Measurements from ENCODE around the gene UCK2. TPM values are rescaled to one million over a fixed set of nuclear protein-coding genes. Genes with fewer than 3 reads are reported as not detected.

UCK2 gene
- total and polyA plus RNA-seq, 9 of the 15 experiments (the other 6 are each of a cell fraction or from before 2014, with no cell fraction given) = 71.6 to 145 (median 95.8) TPM

DNA sequence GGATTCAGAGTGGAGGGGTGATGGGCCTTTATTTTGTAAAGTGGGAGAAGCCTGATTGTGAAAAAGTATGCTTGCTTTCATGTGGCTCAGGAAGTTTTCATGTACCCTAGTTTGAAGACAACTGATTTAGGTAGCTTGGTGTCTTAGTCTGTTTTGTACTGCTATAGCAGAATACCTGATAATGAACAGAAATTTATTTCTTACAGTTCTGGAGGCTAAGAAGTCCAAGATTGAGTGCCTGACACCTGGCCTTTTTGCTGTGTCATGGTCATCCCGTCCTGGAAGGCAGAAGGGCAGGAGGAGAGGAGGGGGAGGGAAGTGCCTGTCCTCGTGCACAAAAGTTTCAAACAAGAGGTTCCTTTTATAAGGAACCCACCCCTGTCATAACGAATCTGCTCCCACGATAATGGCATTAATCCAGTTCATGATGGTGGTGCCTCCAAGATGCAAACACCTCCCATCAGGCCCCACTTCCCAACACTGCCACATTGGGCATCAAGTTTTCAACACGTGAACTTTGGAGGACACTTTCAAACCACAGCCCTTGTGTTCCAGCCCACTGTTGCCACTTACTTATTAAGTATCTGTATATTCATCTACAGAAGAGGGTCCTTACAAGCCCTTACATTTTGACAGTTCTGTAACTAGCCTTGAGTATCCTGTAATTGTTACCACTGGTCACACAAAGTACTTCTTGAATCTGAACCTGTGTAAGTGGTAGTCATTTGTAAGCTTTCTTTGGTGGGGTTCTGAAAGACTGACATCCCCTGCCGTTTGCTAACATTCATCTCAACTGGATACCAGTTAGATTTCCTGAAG lies 9.5 kb downstream of the UCK2 start (continued):
- TF ChIP-seq, protein P1, sequence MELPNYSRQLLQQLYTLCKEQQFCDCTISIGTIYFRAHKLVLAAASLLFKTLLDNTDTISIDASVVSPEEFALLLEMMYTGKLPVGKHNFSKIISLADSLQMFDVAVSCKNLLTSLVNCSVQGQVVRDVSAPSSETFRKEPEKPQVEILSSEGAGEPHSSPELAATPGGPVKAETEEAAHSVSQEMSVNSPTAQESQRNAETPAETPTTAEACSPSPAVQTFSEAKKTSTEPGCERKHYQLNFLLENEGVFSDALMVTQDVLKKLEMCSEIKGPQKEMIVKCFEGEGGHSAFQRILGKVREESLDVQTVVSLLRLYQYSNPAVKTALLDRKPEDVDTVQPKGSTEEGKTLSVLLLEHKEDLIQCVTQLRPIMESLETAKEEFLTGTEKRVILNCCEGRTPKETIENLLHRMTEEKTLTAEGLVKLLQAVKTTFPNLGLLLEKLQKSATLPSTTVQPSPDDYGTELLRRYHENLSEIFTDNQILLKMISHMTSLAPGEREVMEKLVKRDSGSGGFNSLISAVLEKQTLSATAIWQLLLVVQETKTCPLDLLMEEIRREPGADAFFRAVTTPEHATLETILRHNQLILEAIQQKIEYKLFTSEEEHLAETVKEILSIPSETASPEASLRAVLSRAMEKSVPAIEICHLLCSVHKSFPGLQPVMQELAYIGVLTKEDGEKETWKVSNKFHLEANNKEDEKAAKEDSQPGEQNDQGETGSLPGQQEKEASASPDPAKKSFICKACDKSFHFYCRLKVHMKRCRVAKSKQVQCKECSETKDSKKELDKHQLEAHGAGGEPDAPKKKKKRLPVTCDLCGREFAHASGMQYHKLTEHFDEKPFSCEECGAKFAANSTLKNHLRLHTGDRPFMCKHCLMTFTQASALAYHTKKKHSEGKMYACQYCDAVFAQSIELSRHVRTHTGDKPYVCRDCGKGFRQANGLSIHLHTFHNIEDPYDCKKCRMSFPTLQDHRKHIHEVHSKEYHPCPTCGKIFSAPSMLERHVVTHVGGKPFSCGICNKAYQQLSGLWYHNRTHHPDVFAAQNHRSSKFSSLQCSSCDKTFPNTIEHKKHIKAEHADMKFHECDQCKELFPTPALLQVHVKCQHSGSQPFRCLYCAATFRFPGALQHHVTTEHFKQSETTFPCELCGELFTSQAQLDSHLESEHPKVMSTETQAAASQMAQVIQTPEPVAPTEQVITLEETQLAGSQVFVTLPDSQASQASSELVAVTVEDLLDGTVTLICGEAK (IDR thresholded peaks at IDR 0.05) = no peak
- TF ChIP-seq, protein P1 (CRISPR knock-in tag; IDR thresholded peaks at IDR 0.05) = no peak
- TF ChIP-seq NFE2L1 (tag; IDR thresholded peaks at IDR 0.05; ENCODE audit: borderline replicate concordance, low read depth) = peak; percentile 98
- TF ChIP-seq ZKSCAN1 (IDR thresholded peaks at IDR 0.05; ENCODE audit: low read depth, low read length) = no peak
- TF ChIP-seq, protein P2, sequence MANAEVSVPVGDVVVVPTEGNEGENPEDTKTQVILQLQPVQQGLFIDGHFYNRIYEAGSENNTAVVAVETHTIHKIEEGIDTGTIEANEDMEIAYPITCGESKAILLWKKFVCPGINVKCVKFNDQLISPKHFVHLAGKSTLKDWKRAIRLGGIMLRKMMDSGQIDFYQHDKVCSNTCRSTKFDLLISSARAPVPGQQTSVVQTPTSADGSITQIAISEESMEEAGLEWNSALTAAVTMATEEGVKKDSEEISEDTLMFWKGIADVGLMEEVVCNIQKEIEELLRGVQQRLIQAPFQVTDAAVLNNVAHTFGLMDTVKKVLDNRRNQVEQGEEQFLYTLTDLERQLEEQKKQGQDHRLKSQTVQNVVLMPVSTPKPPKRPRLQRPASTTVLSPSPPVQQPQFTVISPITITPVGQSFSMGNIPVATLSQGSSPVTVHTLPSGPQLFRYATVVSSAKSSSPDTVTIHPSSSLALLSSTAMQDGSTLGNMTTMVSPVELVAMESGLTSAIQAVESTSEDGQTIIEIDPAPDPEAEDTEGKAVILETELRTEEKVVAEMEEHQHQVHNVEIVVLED (CRISPR knock-in tag; IDR thresholded peaks at IDR 0.05) = no peak
- TF ChIP-seq IRF2 (CRISPR knock-in tag; IDR thresholded peaks at IDR 0.05) = no peak
- no peak; the same call in 1 of the 2 replicates for TF ChIP-seq KLF6 (CRISPR knock-in tag; IDR thresholded peaks at IDR 0.05; ENCODE audit: borderline replicate concordance)
- no peak for TF ChIP-seq ZBED1 (IDR thresholded peaks at IDR 0.05)
- TF ChIP-seq, protein P3, sequence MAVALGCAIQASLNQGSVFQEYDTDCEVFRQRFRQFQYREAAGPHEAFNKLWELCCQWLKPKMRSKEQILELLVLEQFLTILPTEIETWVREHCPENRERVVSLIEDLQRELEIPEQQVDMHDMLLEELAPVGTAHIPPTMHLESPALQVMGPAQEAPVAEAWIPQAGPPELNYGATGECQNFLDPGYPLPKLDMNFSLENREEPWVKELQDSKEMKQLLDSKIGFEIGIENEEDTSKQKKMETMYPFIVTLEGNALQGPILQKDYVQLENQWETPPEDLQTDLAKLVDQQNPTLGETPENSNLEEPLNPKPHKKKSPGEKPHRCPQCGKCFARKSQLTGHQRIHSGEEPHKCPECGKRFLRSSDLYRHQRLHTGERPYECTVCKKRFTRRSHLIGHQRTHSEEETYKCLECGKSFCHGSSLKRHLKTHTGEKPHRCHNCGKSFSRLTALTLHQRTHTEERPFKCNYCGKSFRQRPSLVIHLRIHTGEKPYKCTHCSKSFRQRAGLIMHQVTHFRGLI (CRISPR knock-in tag; IDR thresholded peaks at IDR 0.05) = no peak
- no peak for TF ChIP-seq FOXK1 (CRISPR knock-in tag; IDR thresholded peaks at IDR 0.05; ENCODE audit: borderline replicate concordance)
- peak in 1 of 2 experiments; percentile 21; a peak in 2 of 4 replicates for TF ChIP-seq KDM1A (IDR thresholded peaks at IDR 0.05)
- TF ChIP-seq ZNF41 (CRISPR knock-in tag; conservative IDR thresholded peaks at IDR 0.05) = no peak
- peak; percentile 60 for TF ChIP-seq EP400 (IDR thresholded peaks at IDR 0.05)
- TF ChIP-seq, protein P4, sequence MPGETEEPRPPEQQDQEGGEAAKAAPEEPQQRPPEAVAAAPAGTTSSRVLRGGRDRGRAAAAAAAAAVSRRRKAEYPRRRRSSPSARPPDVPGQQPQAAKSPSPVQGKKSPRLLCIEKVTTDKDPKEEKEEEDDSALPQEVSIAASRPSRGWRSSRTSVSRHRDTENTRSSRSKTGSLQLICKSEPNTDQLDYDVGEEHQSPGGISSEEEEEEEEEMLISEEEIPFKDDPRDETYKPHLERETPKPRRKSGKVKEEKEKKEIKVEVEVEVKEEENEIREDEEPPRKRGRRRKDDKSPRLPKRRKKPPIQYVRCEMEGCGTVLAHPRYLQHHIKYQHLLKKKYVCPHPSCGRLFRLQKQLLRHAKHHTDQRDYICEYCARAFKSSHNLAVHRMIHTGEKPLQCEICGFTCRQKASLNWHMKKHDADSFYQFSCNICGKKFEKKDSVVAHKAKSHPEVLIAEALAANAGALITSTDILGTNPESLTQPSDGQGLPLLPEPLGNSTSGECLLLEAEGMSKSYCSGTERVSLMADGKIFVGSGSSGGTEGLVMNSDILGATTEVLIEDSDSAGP (CRISPR knock-in tag; IDR thresholded peaks at IDR 0.05) = no peak

Data from K562 (cell line).